OCI-LY1 (cell line): ENCODE data around the gene CAPN2.

Experiments used
- H2AFZ ChIP-seq: fragments of 200-600 bp; sonication (generic), shearing (Covaris generic); 2 replicates; pipeline ENCODE4 v1.6.0; 2014; ENCODE audit warnings: antibody characterized with exemption, mild to moderate bottlenecking, low read length
- H3F3A ChIP-seq: fragments of 200-600 bp; sonication (generic), shearing (Covaris generic); 2 replicates; pipeline ENCODE4 v1.6.0; 2014; ENCODE audit warnings: mild to moderate bottlenecking, antibody characterized with exemption, low read length, moderate library complexity; ENCODE audit not compliant: insufficient read depth
- H3K27ac ChIP-seq: fragments of 200-600 bp; sonication (generic); 2 replicates; pipeline ENCODE4 v1.5.1; 2014; ENCODE audit warnings: low read length, mixed run types, mild to moderate bottlenecking, low read depth; ENCODE audit not compliant: poor library complexity, severe bottlenecking
- H3K27me3 ChIP-seq: fragments of 200-600 bp; sonication (generic); 2 replicates; pipeline ENCODE4 v1.6.0; 2014; ENCODE audit warnings: antibody characterized with exemption, mild to moderate bottlenecking, low read length, moderate library complexity; ENCODE audit not compliant: insufficient read depth
- H3K36me3 ChIP-seq: fragments of 200-600 bp; sonication (generic); 2 replicates; pipeline ENCODE4 v1.6.1; 2014; ENCODE audit warnings: mild to moderate bottlenecking, antibody characterized with exemption, low read length, moderate library complexity, mixed read lengths; ENCODE audit not compliant: insufficient read depth
- H3K4me1 ChIP-seq: fragments of 200-600 bp; sonication (generic); 2 replicates; pipeline ENCODE4 v1.5.1; 2014; ENCODE audit warnings: mild to moderate bottlenecking, low read length, moderate library complexity; ENCODE audit not compliant: insufficient read depth, severe bottlenecking
- H3K4me2 ChIP-seq: fragments of 200-600 bp; sonication (generic), shearing (Covaris generic); 2 replicates; pipeline ENCODE4 v1.6.1; 2014; ENCODE audit warnings: low read length
- H3K4me3 ChIP-seq: fragments of 200-600 bp; sonication (generic); 2 replicates; pipeline ENCODE4 v1.5.1; 2014; ENCODE audit warnings: low read length, low read depth, mild to moderate bottlenecking, mixed read lengths; ENCODE audit not compliant: poor library complexity, severe bottlenecking
- H3K79me2 ChIP-seq: fragments of 200-600 bp; shearing (Covaris generic); 2 replicates; pipeline ENCODE4 v1.6.1; 2016; ENCODE audit warnings: mixed run types, low read length, mixed read lengths; ENCODE audit not compliant: insufficient read depth
- H3K9ac ChIP-seq: fragments of 200-600 bp; sonication (generic), shearing (Covaris generic); 2 replicates; pipeline ENCODE4 v1.6.1; 2014; ENCODE audit warnings: mild to moderate bottlenecking, low read length, mixed read lengths
- H3K9me2 ChIP-seq: fragments of 200-600 bp; sonication (generic), shearing (Covaris generic); 2 replicates; pipeline ENCODE4 v1.6.1; 2014; ENCODE audit warnings: low read depth, mild to moderate bottlenecking, low read length, mixed read lengths
- H3K9me3 ChIP-seq: fragments of 200-600 bp; shearing (Covaris generic); 2 replicates; pipeline ENCODE4 v1.6.1; 2014; ENCODE audit warnings: low read length, mixed read lengths
- H4K20me1 ChIP-seq: fragments of 200-600 bp; sonication (generic), shearing (Covaris generic); 2 replicates; pipeline ENCODE4 v1.6.0; 2016; ENCODE audit warnings: mild to moderate bottlenecking, low read length; ENCODE audit not compliant: insufficient read depth
- CTCF ChIP-seq: fragments of 200-600 bp; sonication (generic), shearing (Covaris generic); IDR thresholded peaks from 2 replicates; pipeline ENCODE4 v1.5.1; 2017; ENCODE audit warnings: mild to moderate bottlenecking, antibody characterized with exemption, low read length, moderate library complexity, mixed read lengths
- EZH2 ChIP-seq: fragments of 200-600 bp; sonication (generic), shearing (Covaris generic); IDR thresholded peaks from 2 replicates; pipeline ENCODE4 v1.8.0; 2017; ENCODE audit warnings: borderline replicate concordance, mixed run types, mild to moderate bottlenecking, antibody characterized with exemption, low read length, moderate library complexity, mixed read lengths

The CAPN2 gene

GRCh38 chr1:223725578-223725977 is 13.2 kb downstream of the CAPN2 start:
- no peaks in the 10 kb centered on the region for H3K79me2 ChIP-seq
- 0 out of 2 replicates have a peak, but pooled peaks cover 10% of the 10 kb centered on the region for H3K27me3 ChIP-seq
- H4K20me1 ChIP-seq: no peaks in the 10 kb centered on the region
- no peaks in the 10 kb centered on the region for H3K36me3 ChIP-seq
- H3K9me3 ChIP-seq: no peaks in the 10 kb centered on the region
- no peak overlapping the region for H3K4me3 ChIP-seq
- no peak overlapping the region for H3K27ac ChIP-seq
- no peaks in the 10 kb centered on the region for H3F3A ChIP-seq
- H3K4me2 ChIP-seq: no peak overlapping the region
- no peaks in the 10 kb centered on the region for H3K4me1 ChIP-seq
- H3K9me2 ChIP-seq: no peaks in the 10 kb centered on the region
- H3K9ac ChIP-seq: no peak overlapping the region
- H2AFZ ChIP-seq: no peak overlapping the region
- TF ChIP-seq EZH2: no peak
- TF ChIP-seq CTCF: no peak

- H3K36me3 ChIP-seq: no peaks in the 10 kb centered on the region
- H3K4me2 ChIP-seq: no peak overlapping the region
- no peak overlapping the region for H3K9ac ChIP-seq
- H3K27me3 ChIP-seq: 0 out of 2 replicates have a peak, but pooled peaks cover 10% of the 10 kb centered on the region
- H3K9me3 ChIP-seq: no peaks in the 10 kb centered on the region
- no peaks in the 10 kb centered on the region for H3F3A ChIP-seq
- H2AFZ ChIP-seq: no peak overlapping the region
- no peaks in the 10 kb centered on the region for H4K20me1 ChIP-seq
- no peaks in the 10 kb centered on the region for H3K79me2 ChIP-seq
- H3K27ac ChIP-seq: no peak overlapping the region
- H3K4me3 ChIP-seq: no peak overlapping the region
- no peaks in the 10 kb centered on the region for H3K4me1 ChIP-seq
- H3K9me2 ChIP-seq: no peaks in the 10 kb centered on the region
- TF ChIP-seq EZH2 (no peak), CTCF (no peak)
These were observed 14.2 kb downstream of the CAPN2 start for GRCh38 chr1:223726380-223727001.

GRCh38 chr1:223727541-223727940 is 15.2 kb downstream of the CAPN2 start:
- no peaks in the 10 kb centered on the region for H3K9me3 ChIP-seq
- H3K27ac ChIP-seq: no peak overlapping the region
- no peak overlapping the region for H2AFZ ChIP-seq
- H3K36me3 ChIP-seq: no peaks in the 10 kb centered on the region
- 0 out of 2 replicates have a peak, but pooled peaks cover 10% of the 10 kb centered on the region for H3K27me3 ChIP-seq
- no peaks in the 10 kb centered on the region for H3K4me1 ChIP-seq
- no peak overlapping the region for H3K9ac ChIP-seq
- TF ChIP-seq CTCF (no peak), EZH2 (no peak)
- H3K79me2 ChIP-seq: no peaks in the 10 kb centered on the region
- H3K4me2 ChIP-seq: no peak overlapping the region
- H3F3A ChIP-seq: no peaks in the 10 kb centered on the region
- H3K4me3 ChIP-seq: no peak overlapping the region
- H4K20me1 ChIP-seq: no peaks in the 10 kb centered on the region
- no peaks in the 10 kb centered on the region for H3K9me2 ChIP-seq
